Measurements from ENCODE around the gene PDZRN3. TPM values are rescaled to one million over a fixed set of nuclear protein-coding genes. Genes with fewer than 3 reads are reported as not detected.

Gene PDZRN3
- polyA plus RNA-seq, 1 of the 3 experiments (the other 2 are of a cell fraction), result 10.3 TPM

GRCh38 chr3:73419179-73419803, 205.4 kb downstream of the PDZRN3 start:
- CTCF ChIA-PET, result interaction anchor here (0.9 to 1.8 kb wide), 6 partner anchors 12 to 361 kb away, joined by 3 to 10 read pairs (median 4); no protein-coding TSS in a partner anchor
- H3K4me1 ChIP-seq (ENCODE audit: control insufficient read depth in 1 of 2, insufficient read depth in 2 of 2, low read depth in 1 of 2, low read length in 1 of 2), result peaks cover 0 to 32% of the 10 kb centered on the region in 2 experiments; a peak in 2 of 4 replicates
- H3K36me3 ChIP-seq (replicated peaks in 1 of 2; ENCODE audit: control insufficient read depth in 1 of 2, insufficient read depth in 2 of 2, low read length in 1 of 2), result peaks cover 0 to 8% of the 10 kb centered on the region in 2 experiments
- peak overlapping the region in 1 of 2 experiments; percentile 36; a peak in 1 of 4 replicates for H3K4me3 ChIP-seq (ENCODE audit: low read depth in 2 of 2, low read length in 1 of 2)
- H3K27ac ChIP-seq (ENCODE audit: low read depth in 2 of 2, low read length in 1 of 2), result peak overlapping the region; percentile 22 to 61
- no peaks in the 10 kb centered on the region for H3K9me2 ChIP-seq
- POLR2A ChIA-PET, result no interaction called here
- peaks cover 48% of the 10 kb centered on the region; the same call in 1 of the 2 replicates for H4K20me1 ChIP-seq (ENCODE audit: insufficient read depth)
- H3K9me3 ChIP-seq, result no peaks in the 10 kb centered on the region
- peaks cover 14% of the 10 kb centered on the region for H3F3A ChIP-seq (replicated peaks; ENCODE audit: insufficient read depth)
- DNase-seq, result no peak
- peak overlapping the region; percentile 42; the same call in 1 of the 2 replicates for H3K4me2 ChIP-seq
- no peak overlapping the region for H2AFZ ChIP-seq (ENCODE audit: low read depth)
- WGBS (ENCODE audit: low lambda C conversion rate), result 51% methylated on average over 14 of the region's 14 CpGs
- H3K27me3 ChIP-seq (ENCODE audit: insufficient read depth), result no peaks in the 10 kb centered on the region
- TF ChIP-seq RXRA (IDR thresholded peaks at IDR 0.05; ENCODE audit: borderline replicate concordance, low read depth) (peak; percentile 27; the same call in 1 of the 2 replicates), EP300 (IDR thresholded peaks at IDR 0.05; ENCODE audit: borderline replicate concordance in 1 of 2, low read depth in 1 of 2, low read length in 1 of 2) (peak in 1 of 2 experiments; percentile 30; a peak in 1 of 4 replicates), YY1 (IDR thresholded peaks at IDR 0.05; ENCODE audit: low read depth) (no peak), MAX (IDR thresholded peaks at IDR 0.05; ENCODE audit: low read depth) (0 out of 2 replicates have a peak, but pooled peaks have one; percentile 54), FOSL2 (IDR thresholded peaks at IDR 0.05; ENCODE audit: borderline replicate concordance, low read depth) (peak; percentile 25; the same call in 1 of the 2 replicates), TCF12 (IDR thresholded peaks at IDR 0.05) (peak; percentile 42), CHD2 (IDR thresholded peaks at IDR 0.05; ENCODE audit: low read length, partially characterized antibody) (no peak), CTCF (IDR thresholded peaks at IDR 0.05) (peak; percentile 43)
- TF ChIP-seq, protein P1, sequence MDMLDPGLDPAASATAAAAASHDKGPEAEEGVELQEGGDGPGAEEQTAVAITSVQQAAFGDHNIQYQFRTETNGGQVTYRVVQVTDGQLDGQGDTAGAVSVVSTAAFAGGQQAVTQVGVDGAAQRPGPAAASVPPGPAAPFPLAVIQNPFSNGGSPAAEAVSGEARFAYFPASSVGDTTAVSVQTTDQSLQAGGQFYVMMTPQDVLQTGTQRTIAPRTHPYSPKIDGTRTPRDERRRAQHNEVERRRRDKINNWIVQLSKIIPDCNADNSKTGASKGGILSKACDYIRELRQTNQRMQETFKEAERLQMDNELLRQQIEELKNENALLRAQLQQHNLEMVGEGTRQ (IDR thresholded peaks at IDR 0.05; ENCODE audit: borderline replicate concordance, low read depth, low read length), result no peak
- H3K9ac ChIP-seq, result peak overlapping the region; percentile 32; the same call in 1 of the 2 replicates
- H3K79me2 ChIP-seq (ENCODE audit: insufficient read depth), result peaks cover 49% of the 10 kb centered on the region

DNA sequence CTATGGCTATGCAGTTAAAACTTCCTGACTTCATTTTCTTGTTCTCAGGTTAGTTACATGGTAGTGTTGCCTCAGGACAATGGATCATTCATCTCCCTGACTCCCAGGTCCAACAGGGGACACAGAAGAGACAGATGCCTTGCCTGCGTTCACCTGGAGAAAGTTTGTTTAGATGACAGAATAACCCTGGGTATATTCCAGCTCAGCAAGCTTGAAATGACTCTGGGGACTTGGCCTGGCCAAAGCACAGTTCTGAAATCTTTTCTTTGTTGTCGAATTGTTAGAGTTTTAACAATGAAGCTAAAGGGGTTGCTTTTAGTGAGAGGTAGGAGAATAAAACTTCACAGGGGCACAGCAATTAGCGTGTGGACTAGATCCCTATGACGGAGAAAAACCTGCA, 206.1 kb downstream of the PDZRN3 start:
- H3F3A ChIP-seq (replicated peaks; ENCODE audit: insufficient read depth), result peaks cover 14% of the 10 kb centered on the region
- peaks cover 0 to 30% of the 10 kb centered on the region in 2 experiments; a peak in 2 of 4 replicates for H3K4me1 ChIP-seq (ENCODE audit: control insufficient read depth in 1 of 2, insufficient read depth in 2 of 2, low read depth in 1 of 2, low read length in 1 of 2)
- peaks cover 45% of the 10 kb centered on the region for H3K79me2 ChIP-seq (ENCODE audit: insufficient read depth)
- H3K4me2 ChIP-seq, result no peak overlapping the region
- ChIA-PET POLR2A (no interaction called here), CTCF (interaction anchor here (0.9 to 1.8 kb wide), 5 partner anchors 11 to 361 kb away, joined by 3 to 10 read pairs (median 3); no protein-coding TSS in a partner anchor)
- WGBS (ENCODE audit: low lambda C conversion rate), result 89% methylated on average over 4 of the region's 4 CpGs
- DNase-seq, result no peak
- H3K27ac ChIP-seq (ENCODE audit: low read depth in 2 of 2, low read length in 1 of 2), result peak overlapping the region in 1 of 2 experiments; percentile 61; a peak in 2 of 4 replicates
- no peaks in the 10 kb centered on the region for H3K9me2 ChIP-seq
- no peak overlapping the region for H2AFZ ChIP-seq (ENCODE audit: low read depth)
- H4K20me1 ChIP-seq (ENCODE audit: insufficient read depth), result peaks cover 48% of the 10 kb centered on the region; the same call in 1 of the 2 replicates
- H3K4me3 ChIP-seq (ENCODE audit: low read depth in 2 of 2, low read length in 1 of 2), result no peak overlapping the region
- no peaks in the 10 kb centered on the region for H3K27me3 ChIP-seq (ENCODE audit: insufficient read depth)
- H3K36me3 ChIP-seq (replicated peaks in 1 of 2; ENCODE audit: control insufficient read depth in 1 of 2, insufficient read depth in 2 of 2, low read length in 1 of 2), result peaks cover 0 to 8% of the 10 kb centered on the region in 2 experiments
- TF ChIP-seq GABPA (IDR thresholded peaks at IDR 0.05; ENCODE audit: low read depth) (no peak), SMC3 (IDR thresholded peaks at IDR 0.05; ENCODE audit: low read depth, low read length) (no peak), RXRA (IDR thresholded peaks at IDR 0.05; ENCODE audit: borderline replicate concordance, low read depth) (no peak), TAF1 (IDR thresholded peaks at IDR 0.05; ENCODE audit: borderline replicate concordance, low read depth, low read length) (no peak), TEAD4 (IDR thresholded peaks at IDR 0.05; ENCODE audit: borderline replicate concordance, insufficient read depth) (no peak)
- TF ChIP-seq, protein P2, sequence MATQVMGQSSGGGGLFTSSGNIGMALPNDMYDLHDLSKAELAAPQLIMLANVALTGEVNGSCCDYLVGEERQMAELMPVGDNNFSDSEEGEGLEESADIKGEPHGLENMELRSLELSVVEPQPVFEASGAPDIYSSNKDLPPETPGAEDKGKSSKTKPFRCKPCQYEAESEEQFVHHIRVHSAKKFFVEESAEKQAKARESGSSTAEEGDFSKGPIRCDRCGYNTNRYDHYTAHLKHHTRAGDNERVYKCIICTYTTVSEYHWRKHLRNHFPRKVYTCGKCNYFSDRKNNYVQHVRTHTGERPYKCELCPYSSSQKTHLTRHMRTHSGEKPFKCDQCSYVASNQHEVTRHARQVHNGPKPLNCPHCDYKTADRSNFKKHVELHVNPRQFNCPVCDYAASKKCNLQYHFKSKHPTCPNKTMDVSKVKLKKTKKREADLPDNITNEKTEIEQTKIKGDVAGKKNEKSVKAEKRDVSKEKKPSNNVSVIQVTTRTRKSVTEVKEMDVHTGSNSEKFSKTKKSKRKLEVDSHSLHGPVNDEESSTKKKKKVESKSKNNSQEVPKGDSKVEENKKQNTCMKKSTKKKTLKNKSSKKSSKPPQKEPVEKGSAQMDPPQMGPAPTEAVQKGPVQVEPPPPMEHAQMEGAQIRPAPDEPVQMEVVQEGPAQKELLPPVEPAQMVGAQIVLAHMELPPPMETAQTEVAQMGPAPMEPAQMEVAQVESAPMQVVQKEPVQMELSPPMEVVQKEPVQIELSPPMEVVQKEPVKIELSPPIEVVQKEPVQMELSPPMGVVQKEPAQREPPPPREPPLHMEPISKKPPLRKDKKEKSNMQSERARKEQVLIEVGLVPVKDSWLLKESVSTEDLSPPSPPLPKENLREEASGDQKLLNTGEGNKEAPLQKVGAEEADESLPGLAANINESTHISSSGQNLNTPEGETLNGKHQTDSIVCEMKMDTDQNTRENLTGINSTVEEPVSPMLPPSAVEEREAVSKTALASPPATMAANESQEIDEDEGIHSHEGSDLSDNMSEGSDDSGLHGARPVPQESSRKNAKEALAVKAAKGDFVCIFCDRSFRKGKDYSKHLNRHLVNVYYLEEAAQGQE (IDR thresholded peaks at IDR 0.05; ENCODE audit: low read depth, low read length), result no peak
- H3K9me3 ChIP-seq, result no peaks in the 10 kb centered on the region
- H3K9ac ChIP-seq, result peak overlapping the region; percentile 32; the same call in 1 of the 2 replicates

Data from SK-N-SH (cell line).